ENCODE measurements around the gene NR2F1. TPM values are rescaled to one million over a fixed set of nuclear protein-coding genes. Genes with fewer than 3 reads are reported as not detected.

The NR2F1 gene
- total RNA-seq, 1 experiment from 2014 or later, result not detected

GRCh38 chr5:93607367-93608258, 24.6 kb downstream of the NR2F1 start:
- peak overlapping the region in 1 of 2 experiments; percentile 74; a peak in 3 of 5 replicates for H3K4me3 Mint-ChIP-seq

More at GRCh38 chr5:93607367-93608258, 24.6 kb downstream of the NR2F1 start:
- Mint-ChIP-seq H3K9me3 (peaks cover 2 to 21% of the 10 kb centered on the region in 2 experiments; a peak in 3 of 5 replicates), H3K27ac (no peak overlapping the region), H3K36me3 (ENCODE audit: insufficient read depth in 1 of 3, low read depth in 3 of 3) (no peaks in the 10 kb centered on the region), H3K4me1 (peaks cover 23 to 50% of the 10 kb centered on the region in 2 experiments), H3K27me3 (ENCODE audit: low read depth) (no peaks in the 10 kb centered on the region)
- H2BK5ac ChIP-seq (ENCODE audit: insufficient read length, low read length), result no peak overlapping the region
- H3K56ac ChIP-seq (ENCODE audit: insufficient read length, low read depth, low read length), result no peak overlapping the region
- H4K8ac ChIP-seq (replicated peaks; ENCODE audit: insufficient read length, low read depth, low read length), result no peak overlapping the region
- no peaks in the 10 kb centered on the region for H4K20me1 ChIP-seq (ENCODE audit: control insufficient read depth, insufficient read depth, insufficient read length)
- H3K9ac ChIP-seq (ENCODE audit: extremely low read depth, insufficient read length, low read length), result no peak overlapping the region
- no peaks in the 10 kb centered on the region for H3K79me2 ChIP-seq (ENCODE audit: insufficient read depth, low read length)
- no peak overlapping the region for H3T11ph ChIP-seq (ENCODE audit: low read length)
- H3K27ac ChIP-seq (ENCODE audit: insufficient read length, low read depth, low read length), result no peak overlapping the region
- H2BK15ac ChIP-seq (ENCODE audit: low read depth, low read length), result no peak overlapping the region
- no peak overlapping the region for H2AK5ac ChIP-seq (ENCODE audit: insufficient read length, low read length)
- H2BK20ac ChIP-seq (ENCODE audit: low read depth, low read length, poor library complexity, severe bottlenecking), result no peak overlapping the region
- no CpG with 5 or more reads among the region's 19 CpGs for WGBS (ENCODE audit: extremely low coverage, insufficient read length, low lambda C conversion rate)
- no peak overlapping the region for H2BK120ac ChIP-seq (ENCODE audit: low read depth, low read length, poor library complexity, severe bottlenecking)
- no peak overlapping the region for H4K91ac ChIP-seq (ENCODE audit: insufficient read length, low read depth, low read length)
- H3K14ac ChIP-seq (ENCODE audit: insufficient read depth, low read length), result no peak overlapping the region
- no peak overlapping the region for H3K23ac ChIP-seq (ENCODE audit: insufficient read length, low read depth, low read length)
- no peak overlapping the region for H2AFZ ChIP-seq (ENCODE audit: low read length)
- DNase-seq, result peak; percentile 83
- H4K5ac ChIP-seq (ENCODE audit: insufficient read length, low read depth, low read length), result no peak overlapping the region
- H3K23me2 ChIP-seq (ENCODE audit: insufficient read length, low read depth, low read length, poor library complexity, severe bottlenecking), result peaks cover 8% of the 10 kb centered on the region
- no peaks in the 10 kb centered on the region for H3K79me1 ChIP-seq (ENCODE audit: insufficient read depth, low read depth, low read length, poor library complexity, severe bottlenecking)
- H3K18ac ChIP-seq (ENCODE audit: insufficient read length, low read depth, low read length), result no peak overlapping the region
- peak; percentile 65 for TF ChIP-seq CTCF (conservative IDR thresholded peaks at IDR 0.05)
- H2BK12ac ChIP-seq (ENCODE audit: insufficient read length, low read depth, low read length), result no peak overlapping the region
- H3K4me1 ChIP-seq (ENCODE audit: insufficient read depth, low read length), result peaks cover 3% of the 10 kb centered on the region; the same call in 1 of the 2 replicates
- H3K27me3 ChIP-seq (ENCODE audit: insufficient read depth, low read length), result peaks cover 83% of the 10 kb centered on the region
- no peak overlapping the region for H3K4ac ChIP-seq (ENCODE audit: low read depth, low read length)
- no peaks in the 10 kb centered on the region for H3K9me3 ChIP-seq (ENCODE audit: control insufficient read depth, low read depth, low read length)
- H3K4me2 ChIP-seq (ENCODE audit: insufficient read depth, insufficient read length, low read length), result peak overlapping the region; percentile 51
